Natural killer cell (primary cell): ENCODE measurements around the gene FARP2. TPM values are rescaled to one million over a fixed set of nuclear protein-coding genes. Genes with fewer than 3 reads are reported as not detected.

Experiments
- ATAC-seq, 3 donors: fragments of 150-1000 bp in 2 of 3; fragments of 200-7000 bp in 1 of 3; cut with Tn5 transposase; 1 replicate in 1 of 3; 2 replicates in 2 of 3; pipeline ENCODE4 v1.10.0; 2021; ENCODE audit warnings: mild to moderate bottlenecking in 2 of 3, moderate library complexity in 2 of 3
- DNase-seq, 2 donors: peaks; one replicate each; pipeline versions ENCODE4 v3.0.0 to v3.0.0-alpha.2; 2013 to 2021; ENCODE audit warnings: mixed read lengths in 1 of 2
- H3K27ac ChIP-seq: one replicate; pipeline ENCODE4 v1.5.1; 2013; ENCODE audit warnings: mild to moderate bottlenecking, low read length
- H3K27me3 ChIP-seq: one replicate; pipeline ENCODE4 v1.6.1; 2013; ENCODE audit warnings: low read length; ENCODE audit not compliant: control insufficient read depth, insufficient read depth
- H3K36me3 ChIP-seq: one replicate; pipeline ENCODE4 v1.6.1; 2013; ENCODE audit warnings: low read length; ENCODE audit not compliant: control insufficient read depth, insufficient read depth
- H3K4me1 ChIP-seq: one replicate; pipeline ENCODE4 v1.6.1; 2013; ENCODE audit warnings: low read length; ENCODE audit not compliant: control insufficient read depth, insufficient read depth
- H3K4me3 ChIP-seq: one replicate; pipeline ENCODE4 v1.5.1; 2013; ENCODE audit warnings: low read length
- H3K9me3 ChIP-seq: one replicate; pipeline ENCODE4 v1.6.1; 2013; ENCODE audit warnings: low read length; ENCODE audit not compliant: control insufficient read depth, insufficient read depth
- H3K27ac Mint-ChIP-seq, 2 donors: one replicate each; pipeline ENCODE4 v1.8.0; 2022; ENCODE audit warnings: mild to moderate bottlenecking in 2 of 2, mixed read lengths in 2 of 2, moderate library complexity in 1 of 2
- H3K27me3 Mint-ChIP-seq, 2 donors: one replicate each; pipeline ENCODE4 v1.8.0; 2022; ENCODE audit warnings: low read depth in 2 of 2, mixed read lengths in 2 of 2
- H3K36me3 Mint-ChIP-seq: one replicate; pipeline ENCODE4 v1.8.0; 2022; ENCODE audit warnings: mixed read lengths
- H3K4me1 Mint-ChIP-seq, 2 donors: one replicate each; pipeline ENCODE4 v1.8.0; 2022; ENCODE audit warnings: mixed read lengths in 2 of 2
- H3K4me3 Mint-ChIP-seq: one replicate; pipeline ENCODE4 v1.8.0; 2022; ENCODE audit warnings: mild to moderate bottlenecking, moderate library complexity, mixed read lengths
- H3K9me3 Mint-ChIP-seq, 2 donors: one replicate each; pipeline ENCODE4 v1.8.0; 2022; ENCODE audit warnings: mixed read lengths in 2 of 2
- CTCF ChIP-seq: fragments of 200-600 bp; IDR thresholded peaks from one replicate; pipeline ENCODE4 v1.8.0; 2022; ENCODE audit warnings: antibody characterized with exemption
- WGBS: methylation state at CpG from one replicate; pipeline ENCODE4 v1.1.7; 2013; ENCODE audit warnings: missing lambda C conversion rate; ENCODE audit not compliant: insufficient coverage; 5-methylcytosine and 5-hydroxymethylcytosine counted together
- intact Hi-C: fragments of 100-400 bp; cut with micrococcal nuclease; formaldehyde crosslinking; loops from one replicate; pipeline ENCODE4 v1.14.2; 2022
- total RNA-seq, 4 donors: library from RNA; stranded (reverse); fragments of 120-200 nt in 1 of 4; gene quantifications; one replicate each; pipeline versions ENCODE4 v1.2.3 to v1.2.4, GENCODE V29; 2013 to 2022

The FARP2 gene
- total RNA-seq, 3 donors from 2014 or later (not counting 1 experiment from before 2014, with no cell fraction given): 26.8 to 40.6 (median 31.6) TPM

- Histone ChIP-seq H3K9me3 (no peaks in the 10 kb centered on the region), H3K27ac (no peak overlapping the region), H3K4me3 (no peak overlapping the region), H3K4me1 (no peaks in the 10 kb centered on the region), H3K36me3 (peaks cover 46% of the 10 kb centered on the region), H3K27me3 (no peaks in the 10 kb centered on the region)
- H3K4me3 Mint-ChIP-seq: no peak overlapping the region
- no peaks in the 10 kb centered on the region for H3K27me3 Mint-ChIP-seq
- whole genome bisulfite sequencing: 96% methylated on average over 36 of the region's 36 CpGs
- ATAC-seq: no peak
- H3K27ac Mint-ChIP-seq: no peak overlapping the region
- H3K4me1 Mint-ChIP-seq: no peaks in the 10 kb centered on the region
- no peak for TF ChIP-seq CTCF
- DNase-seq: no peak
- no peaks in the 10 kb centered on the region for H3K9me3 Mint-ChIP-seq
- no peaks in the 10 kb centered on the region for H3K36me3 Mint-ChIP-seq
- intact Hi-C loops: no loop called here
Observed at GRCh38 chr2:241498115-241499070, 142.3 kb downstream of the FARP2 start.

GRCh38 chr2:241499146-241499965 lies 143.3 kb downstream of the FARP2 start:
- Mint-ChIP-seq H3K4me1 (no peaks in the 10 kb centered on the region), H3K36me3 (no peaks in the 10 kb centered on the region), H3K27me3 (no peaks in the 10 kb centered on the region), H3K4me3 (no peak overlapping the region), H3K9me3 (no peaks in the 10 kb centered on the region), H3K27ac (no peak overlapping the region)
- Histone ChIP-seq H3K4me1 (no peaks in the 10 kb centered on the region), H3K36me3 (peaks cover 40% of the 10 kb centered on the region), H3K4me3 (no peak overlapping the region), H3K27ac (no peak overlapping the region), H3K9me3 (no peaks in the 10 kb centered on the region), H3K27me3 (no peaks in the 10 kb centered on the region)
- TF ChIP-seq CTCF: no peak
- intact Hi-C loops: no loop called here
- ATAC-seq (no peak), DNase-seq (no peak)
- 94% methylated on average over 28 of the region's 28 CpGs for WGBS

- Mint-ChIP-seq H3K36me3 (no peaks in the 10 kb centered on the region), H3K27ac (no peak overlapping the region), H3K4me1 (peaks cover 0 to 6% of the 10 kb centered on the region in 2 donors), H3K4me3 (no peak overlapping the region), H3K27me3 (no peaks in the 10 kb centered on the region), H3K9me3 (no peaks in the 10 kb centered on the region)
- ATAC-seq: no peak
- H3K36me3 ChIP-seq: peaks cover 34% of the 10 kb centered on the region
- no peaks in the 10 kb centered on the region for H3K4me1 ChIP-seq
- no peak overlapping the region for H3K27ac ChIP-seq
- no peaks in the 10 kb centered on the region for H3K9me3 ChIP-seq
- intact Hi-C loops: no loop called here
- no peak for DNase-seq
- H3K27me3 ChIP-seq: no peaks in the 10 kb centered on the region
- 97% methylated on average over 9 of the region's 10 CpGs for WGBS
- no peak for TF ChIP-seq CTCF
- no peak overlapping the region for H3K4me3 ChIP-seq
Observed at GRCh38 chr2:241500016-241500415, 143.9 kb downstream of the FARP2 start.
